ENCODE data around the gene CEMIP.

DNA sequence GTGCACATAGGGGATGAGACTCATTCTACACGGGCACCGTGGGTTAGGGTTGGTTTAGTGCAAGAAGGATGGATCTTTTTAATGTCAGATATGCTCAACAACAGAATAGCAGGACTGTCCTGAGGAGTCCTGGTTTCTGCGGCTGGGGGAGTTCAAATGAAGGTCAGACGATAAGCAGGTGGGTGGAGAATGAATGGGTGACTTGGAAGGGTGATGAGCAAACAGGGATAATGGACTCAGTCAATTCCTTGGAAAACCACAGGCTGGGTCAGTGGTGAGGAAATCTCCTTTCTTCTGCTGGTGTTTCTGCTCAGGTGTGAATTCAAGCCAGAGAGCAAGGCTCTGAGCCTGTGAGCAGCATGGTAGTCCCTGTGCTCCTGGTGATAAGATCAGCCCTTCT lies 150.5 kb downstream of the CEMIP start:
- TF ChIP-seq, protein P1, sequence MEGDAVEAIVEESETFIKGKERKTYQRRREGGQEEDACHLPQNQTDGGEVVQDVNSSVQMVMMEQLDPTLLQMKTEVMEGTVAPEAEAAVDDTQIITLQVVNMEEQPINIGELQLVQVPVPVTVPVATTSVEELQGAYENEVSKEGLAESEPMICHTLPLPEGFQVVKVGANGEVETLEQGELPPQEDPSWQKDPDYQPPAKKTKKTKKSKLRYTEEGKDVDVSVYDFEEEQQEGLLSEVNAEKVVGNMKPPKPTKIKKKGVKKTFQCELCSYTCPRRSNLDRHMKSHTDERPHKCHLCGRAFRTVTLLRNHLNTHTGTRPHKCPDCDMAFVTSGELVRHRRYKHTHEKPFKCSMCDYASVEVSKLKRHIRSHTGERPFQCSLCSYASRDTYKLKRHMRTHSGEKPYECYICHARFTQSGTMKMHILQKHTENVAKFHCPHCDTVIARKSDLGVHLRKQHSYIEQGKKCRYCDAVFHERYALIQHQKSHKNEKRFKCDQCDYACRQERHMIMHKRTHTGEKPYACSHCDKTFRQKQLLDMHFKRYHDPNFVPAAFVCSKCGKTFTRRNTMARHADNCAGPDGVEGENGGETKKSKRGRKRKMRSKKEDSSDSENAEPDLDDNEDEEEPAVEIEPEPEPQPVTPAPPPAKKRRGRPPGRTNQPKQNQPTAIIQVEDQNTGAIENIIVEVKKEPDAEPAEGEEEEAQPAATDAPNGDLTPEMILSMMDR (conservative IDR thresholded peaks at IDR 0.05 in 1 of 2, IDR thresholded peaks at IDR 0.05 in 1 of 2; ENCODE audit: extremely low read depth in 1 of 2, insufficient read depth in 1 of 2, low read depth in 1 of 2, low read length in 2 of 2): no peak
- TF ChIP-seq EZH2 (IDR thresholded peaks at IDR 0.05; ENCODE audit: borderline replicate concordance, low read length): no peak
